VCaP (cell line): Measurements from ENCODE around the gene EGFR.

Experiments
- H3K27ac ChIP-seq: fragments of 450-650 bp; 2 replicates; pipeline ENCODE4 v1.5.1; 2017
- TF ChIP-seq, protein P1 (sequence below): fragments of 450-650 bp; conservative IDR thresholded peaks from 2 replicates; pipeline ENCODE4 v1.5.1; 2017; ENCODE audit warnings: mild to moderate bottlenecking, moderate library complexity

Gene EGFR

DNA sequence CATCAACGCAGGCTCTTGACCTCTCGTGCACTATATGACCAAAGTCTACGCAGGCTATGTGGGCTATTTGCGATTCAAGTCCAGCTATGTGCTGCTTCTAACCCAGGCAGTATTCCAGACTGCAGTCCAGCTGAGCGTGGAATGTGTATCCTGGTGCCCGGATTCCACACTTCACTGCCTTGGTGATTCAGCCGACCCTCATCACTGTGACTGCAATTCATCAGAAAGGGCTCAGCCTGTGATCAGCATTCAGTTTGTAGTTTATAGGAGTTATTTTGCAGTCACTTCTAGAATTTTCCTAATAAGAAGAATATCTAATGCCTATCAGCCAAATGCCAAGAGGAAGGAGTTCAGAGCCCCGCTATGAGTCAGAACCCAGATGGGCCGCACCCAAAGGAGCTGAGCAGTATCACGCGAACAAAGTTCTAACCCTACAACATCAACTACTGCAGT, 226.5 kb downstream of the EGFR start:
- H3K27ac ChIP-seq = no peak overlapping the region
- TF ChIP-seq, protein P1, sequence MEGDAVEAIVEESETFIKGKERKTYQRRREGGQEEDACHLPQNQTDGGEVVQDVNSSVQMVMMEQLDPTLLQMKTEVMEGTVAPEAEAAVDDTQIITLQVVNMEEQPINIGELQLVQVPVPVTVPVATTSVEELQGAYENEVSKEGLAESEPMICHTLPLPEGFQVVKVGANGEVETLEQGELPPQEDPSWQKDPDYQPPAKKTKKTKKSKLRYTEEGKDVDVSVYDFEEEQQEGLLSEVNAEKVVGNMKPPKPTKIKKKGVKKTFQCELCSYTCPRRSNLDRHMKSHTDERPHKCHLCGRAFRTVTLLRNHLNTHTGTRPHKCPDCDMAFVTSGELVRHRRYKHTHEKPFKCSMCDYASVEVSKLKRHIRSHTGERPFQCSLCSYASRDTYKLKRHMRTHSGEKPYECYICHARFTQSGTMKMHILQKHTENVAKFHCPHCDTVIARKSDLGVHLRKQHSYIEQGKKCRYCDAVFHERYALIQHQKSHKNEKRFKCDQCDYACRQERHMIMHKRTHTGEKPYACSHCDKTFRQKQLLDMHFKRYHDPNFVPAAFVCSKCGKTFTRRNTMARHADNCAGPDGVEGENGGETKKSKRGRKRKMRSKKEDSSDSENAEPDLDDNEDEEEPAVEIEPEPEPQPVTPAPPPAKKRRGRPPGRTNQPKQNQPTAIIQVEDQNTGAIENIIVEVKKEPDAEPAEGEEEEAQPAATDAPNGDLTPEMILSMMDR = no peak

DNA sequence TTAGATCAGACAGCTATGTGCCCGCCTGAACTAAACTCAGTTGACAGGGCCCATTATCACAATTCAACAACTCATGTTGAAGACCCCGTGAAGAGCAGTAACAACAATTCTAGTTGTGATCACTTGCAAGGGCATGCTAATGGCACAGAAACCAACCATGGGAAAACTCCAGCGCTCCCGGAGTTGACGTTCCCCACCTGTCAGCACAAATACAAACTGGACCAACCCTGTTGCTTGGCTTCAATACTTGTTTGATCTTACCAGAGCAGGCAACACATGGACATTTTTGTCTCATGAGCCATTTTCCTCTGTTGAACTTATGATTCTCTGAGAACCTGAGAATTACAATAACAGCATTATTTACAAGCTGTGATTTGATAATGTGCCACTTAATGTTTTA, 227.4 kb downstream of the EGFR start:
- H3K27ac ChIP-seq = no peak overlapping the region
- TF ChIP-seq, protein P1 = no peak

DNA sequence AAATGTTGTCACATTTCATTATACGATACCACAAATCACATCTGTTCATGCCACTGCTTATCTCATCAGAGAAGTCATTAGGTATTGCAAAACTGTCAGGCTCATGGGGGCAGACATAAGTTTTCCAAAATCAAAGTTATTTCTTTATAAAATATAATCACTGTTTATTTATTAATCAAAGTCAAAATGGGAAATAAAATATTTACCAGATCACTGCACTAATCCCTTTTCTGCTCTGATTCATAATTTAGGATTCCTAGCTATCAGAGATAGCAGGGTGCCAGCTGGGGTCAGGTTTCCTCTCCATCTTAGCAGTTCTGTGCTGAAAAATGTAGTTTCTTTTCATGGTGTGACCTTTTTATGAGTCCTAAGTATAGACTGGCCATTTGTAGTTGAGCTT, 228.6 kb downstream of the EGFR start:
- H3K27ac ChIP-seq = no peak overlapping the region
- TF ChIP-seq, protein P1 = no peak

DNA sequence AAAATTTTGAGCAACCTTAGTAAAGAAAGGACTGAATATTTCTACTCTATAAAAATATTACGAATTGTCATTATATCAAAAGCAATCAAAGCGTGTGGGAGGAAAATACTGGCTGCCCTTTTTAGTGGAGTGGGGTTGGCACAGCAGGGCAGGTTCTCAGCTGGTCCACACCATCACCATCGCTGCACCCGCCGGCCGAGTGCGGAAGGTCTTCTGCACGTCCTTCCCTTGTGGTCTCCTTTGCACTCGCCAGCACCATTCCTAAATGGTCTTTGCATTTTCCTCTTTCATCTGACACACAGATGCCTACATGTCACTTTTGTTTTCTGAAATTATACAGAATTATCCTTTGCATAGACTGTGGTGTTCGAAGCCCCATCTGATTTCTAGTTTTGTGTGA, 229.7 kb downstream of the EGFR start:
- no peak overlapping the region for H3K27ac ChIP-seq
- TF ChIP-seq, protein P1 = no peak

DNA sequence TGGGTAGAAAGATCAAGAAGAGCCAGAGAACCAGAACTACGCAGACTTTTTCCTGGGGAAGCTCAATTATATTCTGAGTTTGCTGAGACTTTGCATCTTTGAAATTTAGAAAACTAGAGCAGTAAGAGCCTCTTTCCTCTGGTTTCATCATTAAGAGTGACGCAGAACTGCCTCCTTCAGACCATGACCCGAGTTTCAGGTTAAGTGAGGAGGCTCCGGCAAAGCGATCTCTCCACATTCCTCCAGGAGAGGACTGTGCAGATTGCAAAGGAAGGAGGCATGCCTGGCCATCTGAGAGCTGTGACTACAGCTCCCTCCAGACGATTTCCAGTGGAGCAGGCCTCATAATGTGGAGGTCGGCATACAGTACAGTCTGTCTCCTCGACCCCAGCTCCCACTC, 230.5 kb downstream of the EGFR start:
- no peak overlapping the region for H3K27ac ChIP-seq
- TF ChIP-seq, protein P1 = no peak

DNA sequence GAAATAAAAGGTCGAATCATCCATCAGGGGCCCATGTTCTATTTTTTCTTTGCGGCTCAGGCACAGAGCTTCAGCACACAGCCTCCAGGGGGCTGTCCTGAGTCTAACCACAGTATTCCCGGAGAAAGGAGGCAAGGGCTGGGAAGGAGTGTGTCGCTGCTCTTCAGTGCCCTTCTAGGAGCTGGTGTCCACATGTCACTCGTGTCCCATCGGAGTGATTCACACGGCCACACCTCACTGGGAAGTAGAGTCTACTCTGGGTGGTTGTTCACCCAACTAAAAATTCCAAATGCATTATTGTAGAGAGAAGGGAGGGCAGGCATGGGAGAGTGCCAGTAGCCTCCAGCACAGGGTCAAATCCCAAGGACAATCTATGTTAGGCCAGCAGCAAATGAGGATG, 231.5 kb downstream of the EGFR start:
- TF ChIP-seq, protein P1 = peak; percentile 62
- H3K27ac ChIP-seq = no peak overlapping the region

DNA sequence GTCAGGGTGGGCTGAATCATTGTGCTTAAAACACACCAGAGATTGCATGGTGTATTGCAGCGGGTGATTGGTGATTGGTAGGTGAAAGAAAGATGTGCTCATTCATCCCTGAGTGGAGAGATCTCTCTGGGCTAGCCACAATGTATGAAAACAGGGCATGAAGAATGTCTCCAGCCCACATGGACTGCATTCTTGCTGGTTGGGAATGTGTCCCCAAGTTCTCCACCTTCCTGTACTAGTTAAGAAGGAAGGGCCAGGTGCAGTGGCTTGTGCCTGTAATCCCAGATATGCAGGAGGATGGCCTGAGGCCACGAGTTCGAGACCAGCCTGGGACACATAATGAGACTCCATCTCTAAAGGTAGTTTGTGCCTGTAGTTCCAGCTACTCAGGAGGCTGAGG, 232.5 kb downstream of the EGFR start:
- H3K27ac ChIP-seq = no peak overlapping the region
- TF ChIP-seq, protein P1 = no peak

DNA sequence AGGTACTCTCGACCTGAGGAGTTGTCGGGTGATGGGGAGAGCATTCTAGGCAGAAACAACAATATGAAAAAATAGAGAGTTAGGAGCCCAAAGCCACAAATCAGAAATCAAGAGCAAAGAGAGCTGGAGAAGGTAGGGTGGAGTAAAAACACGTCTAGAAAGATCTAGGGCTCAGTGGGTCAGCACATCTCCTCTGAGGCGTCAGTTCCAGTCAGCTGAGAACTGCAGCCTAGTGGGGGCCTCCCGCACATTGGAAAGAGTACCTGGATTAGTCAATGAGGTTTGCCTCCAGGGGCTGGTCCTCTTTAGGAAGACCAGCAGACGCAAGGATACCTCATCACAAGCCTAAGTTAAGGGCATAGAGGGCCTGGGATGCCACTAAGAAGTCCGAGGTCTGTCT, 233.1 kb downstream of the EGFR start:
- no peak overlapping the region for H3K27ac ChIP-seq
- TF ChIP-seq, protein P1 = no peak
